Testis (tissue), 2 donors: Measurements from ENCODE around the gene ZNF611.

Source experiments
- POLR2A ChIP-seq: fragments of 450-650 bp; IDR thresholded peaks from one replicate; pipeline ENCODE4 v1.6.1; 2017; ENCODE audit warnings: antibody characterized with exemption, mild to moderate bottlenecking, moderate library complexity
- TF ChIP-seq, protein P1 (sequence below), 3 experiments: fragments of 450-650 bp in 2 of 3; fragments of 200-600 bp in 1 of 3; sonication (generic) in 1 of 3; IDR thresholded peaks; one replicate each; pipeline ENCODE4 v1.5.1; 2016 to 2019; ENCODE audit warnings: antibody characterized with exemption in 3 of 3, mild to moderate bottlenecking in 2 of 3, moderate library complexity in 1 of 3

- TF ChIP-seq, protein P1, sequence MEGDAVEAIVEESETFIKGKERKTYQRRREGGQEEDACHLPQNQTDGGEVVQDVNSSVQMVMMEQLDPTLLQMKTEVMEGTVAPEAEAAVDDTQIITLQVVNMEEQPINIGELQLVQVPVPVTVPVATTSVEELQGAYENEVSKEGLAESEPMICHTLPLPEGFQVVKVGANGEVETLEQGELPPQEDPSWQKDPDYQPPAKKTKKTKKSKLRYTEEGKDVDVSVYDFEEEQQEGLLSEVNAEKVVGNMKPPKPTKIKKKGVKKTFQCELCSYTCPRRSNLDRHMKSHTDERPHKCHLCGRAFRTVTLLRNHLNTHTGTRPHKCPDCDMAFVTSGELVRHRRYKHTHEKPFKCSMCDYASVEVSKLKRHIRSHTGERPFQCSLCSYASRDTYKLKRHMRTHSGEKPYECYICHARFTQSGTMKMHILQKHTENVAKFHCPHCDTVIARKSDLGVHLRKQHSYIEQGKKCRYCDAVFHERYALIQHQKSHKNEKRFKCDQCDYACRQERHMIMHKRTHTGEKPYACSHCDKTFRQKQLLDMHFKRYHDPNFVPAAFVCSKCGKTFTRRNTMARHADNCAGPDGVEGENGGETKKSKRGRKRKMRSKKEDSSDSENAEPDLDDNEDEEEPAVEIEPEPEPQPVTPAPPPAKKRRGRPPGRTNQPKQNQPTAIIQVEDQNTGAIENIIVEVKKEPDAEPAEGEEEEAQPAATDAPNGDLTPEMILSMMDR (IDR thresholded peaks at IDR 0.05): no peak
- no peak for TF ChIP-seq POLR2A
Observed at GRCh38 chr19:52688335-52688734, 46.5 kb downstream of the ZNF611 start.
